ENCODE data around the gene ZSCAN9.

GRCh38 chr6:28212510-28213212 is 12.4 kb upstream of the ZSCAN9 start:
- TF ChIP-seq CTCF (IDR thresholded peaks at IDR 0.05 in 4 of 5, conservative IDR thresholded peaks at IDR 0.05 in 1 of 5) = no peak
- TF ChIP-seq POLR2A (IDR thresholded peaks at IDR 0.05) = no peak

Measured in gastrocnemius medialis (tissue), 4 donors.